Neural crest cell (in vitro differentiated cells): Measurements from ENCODE around the gene TRIO. TPM values are rescaled to one million over a fixed set of nuclear protein-coding genes. Genes with fewer than 3 reads are reported as not detected.

Source experiments
- DNase-seq: peaks from one replicate; pipeline ENCODE4 v3.0.0; 2021; ENCODE audit warnings: low read depth, mixed read lengths, low spot score
- H3K27ac Mint-ChIP-seq: one replicate; pipeline ENCODE4 v1.8.0; 2021; ENCODE audit warnings: mild to moderate bottlenecking, mixed read lengths; ENCODE audit not compliant: unreplicated experiment
- H3K27me3 Mint-ChIP-seq: 2 replicates; pipeline ENCODE4 v1.8.0; 2021; ENCODE audit warnings: low read depth, mild to moderate bottlenecking, mixed read lengths
- H3K36me3 Mint-ChIP-seq: 2 replicates; pipeline ENCODE4 v1.8.0; 2021; ENCODE audit warnings: low read depth, mild to moderate bottlenecking, mixed read lengths
- H3K4me1 Mint-ChIP-seq: 2 replicates; pipeline ENCODE4 v1.8.0; 2021; ENCODE audit warnings: mixed read lengths
- H3K4me3 Mint-ChIP-seq: one replicate; pipeline ENCODE4 v1.8.0; 2021; ENCODE audit warnings: mild to moderate bottlenecking, mixed read lengths
- H3K9me3 Mint-ChIP-seq: 2 replicates; pipeline ENCODE4 v1.8.0; 2021; ENCODE audit warnings: mixed read lengths
- total RNA-seq: library from RNA; stranded (reverse); gene quantifications from 2 replicates; pipeline ENCODE4 v1.2.1, GENCODE V29; 2021
- TF ChIP-seq, protein P1 (sequence below): fragments of 200-600 bp; sonication (generic); conservative IDR thresholded peaks from 2 replicates; pipeline ENCODE4 v1.5.0; 2021; ENCODE audit warnings: antibody characterized with exemption, mild to moderate bottlenecking

TRIO gene
- total RNA-seq, 1 donor from 2014 or later, result 134 TPM

DNA sequence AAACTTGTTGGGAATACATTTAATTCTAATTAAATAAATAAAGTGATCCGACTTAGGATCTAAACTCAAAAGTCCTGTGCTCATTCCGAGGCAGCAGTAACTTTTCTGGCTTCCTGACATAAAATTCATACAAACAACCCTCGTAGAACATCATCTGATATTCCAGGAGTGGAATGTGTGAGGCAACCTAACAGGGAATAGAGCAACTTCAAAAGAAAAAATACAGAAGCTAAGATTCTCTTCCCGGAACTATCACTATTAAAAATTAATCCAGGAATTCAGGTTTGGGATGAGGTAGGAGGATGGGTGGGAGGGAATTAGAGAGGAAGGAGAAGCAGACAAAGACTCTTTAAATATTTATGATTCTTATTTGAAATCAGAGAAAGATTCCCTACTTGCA lies 32.9 kb upstream of the TRIO start:
- no peak for DNase-seq
- Mint-ChIP-seq H3K36me3 (no peaks in the 10 kb centered on the region), H3K4me1 (peaks cover 5% of the 10 kb centered on the region), H3K27me3 (peaks cover 18% of the 10 kb centered on the region), H3K4me3 (no peak overlapping the region), H3K9me3 (no peaks in the 10 kb centered on the region), H3K27ac (no peak overlapping the region)
- TF ChIP-seq, protein P1, sequence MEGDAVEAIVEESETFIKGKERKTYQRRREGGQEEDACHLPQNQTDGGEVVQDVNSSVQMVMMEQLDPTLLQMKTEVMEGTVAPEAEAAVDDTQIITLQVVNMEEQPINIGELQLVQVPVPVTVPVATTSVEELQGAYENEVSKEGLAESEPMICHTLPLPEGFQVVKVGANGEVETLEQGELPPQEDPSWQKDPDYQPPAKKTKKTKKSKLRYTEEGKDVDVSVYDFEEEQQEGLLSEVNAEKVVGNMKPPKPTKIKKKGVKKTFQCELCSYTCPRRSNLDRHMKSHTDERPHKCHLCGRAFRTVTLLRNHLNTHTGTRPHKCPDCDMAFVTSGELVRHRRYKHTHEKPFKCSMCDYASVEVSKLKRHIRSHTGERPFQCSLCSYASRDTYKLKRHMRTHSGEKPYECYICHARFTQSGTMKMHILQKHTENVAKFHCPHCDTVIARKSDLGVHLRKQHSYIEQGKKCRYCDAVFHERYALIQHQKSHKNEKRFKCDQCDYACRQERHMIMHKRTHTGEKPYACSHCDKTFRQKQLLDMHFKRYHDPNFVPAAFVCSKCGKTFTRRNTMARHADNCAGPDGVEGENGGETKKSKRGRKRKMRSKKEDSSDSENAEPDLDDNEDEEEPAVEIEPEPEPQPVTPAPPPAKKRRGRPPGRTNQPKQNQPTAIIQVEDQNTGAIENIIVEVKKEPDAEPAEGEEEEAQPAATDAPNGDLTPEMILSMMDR, result no peak

DNA sequence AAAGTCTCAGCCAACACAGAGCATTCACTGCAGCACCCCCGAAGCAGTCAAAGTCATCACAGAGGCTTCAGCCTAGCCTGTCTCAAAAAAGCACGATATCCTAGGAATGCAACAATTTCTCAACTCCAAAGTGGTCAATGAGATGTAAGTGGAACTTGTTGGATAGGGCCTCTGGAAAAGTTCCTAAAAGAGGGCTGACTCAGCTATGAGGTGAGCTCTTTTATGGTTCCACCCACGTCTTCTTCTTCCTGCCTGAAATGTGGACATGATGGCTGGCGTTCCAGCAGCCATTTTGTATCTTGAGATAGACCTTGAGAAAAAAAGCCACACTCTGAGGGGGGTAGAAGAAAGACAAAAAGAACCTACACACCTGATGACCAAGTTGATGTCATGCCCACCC lies 32.5 kb upstream of the TRIO start:
- Mint-ChIP-seq H3K27ac (no peak overlapping the region), H3K27me3 (peaks cover 20% of the 10 kb centered on the region), H3K4me3 (no peak overlapping the region), H3K36me3 (no peaks in the 10 kb centered on the region), H3K9me3 (no peaks in the 10 kb centered on the region), H3K4me1 (peaks cover 5% of the 10 kb centered on the region)
- no peak for DNase-seq
- TF ChIP-seq, protein P1, result no peak

DNA sequence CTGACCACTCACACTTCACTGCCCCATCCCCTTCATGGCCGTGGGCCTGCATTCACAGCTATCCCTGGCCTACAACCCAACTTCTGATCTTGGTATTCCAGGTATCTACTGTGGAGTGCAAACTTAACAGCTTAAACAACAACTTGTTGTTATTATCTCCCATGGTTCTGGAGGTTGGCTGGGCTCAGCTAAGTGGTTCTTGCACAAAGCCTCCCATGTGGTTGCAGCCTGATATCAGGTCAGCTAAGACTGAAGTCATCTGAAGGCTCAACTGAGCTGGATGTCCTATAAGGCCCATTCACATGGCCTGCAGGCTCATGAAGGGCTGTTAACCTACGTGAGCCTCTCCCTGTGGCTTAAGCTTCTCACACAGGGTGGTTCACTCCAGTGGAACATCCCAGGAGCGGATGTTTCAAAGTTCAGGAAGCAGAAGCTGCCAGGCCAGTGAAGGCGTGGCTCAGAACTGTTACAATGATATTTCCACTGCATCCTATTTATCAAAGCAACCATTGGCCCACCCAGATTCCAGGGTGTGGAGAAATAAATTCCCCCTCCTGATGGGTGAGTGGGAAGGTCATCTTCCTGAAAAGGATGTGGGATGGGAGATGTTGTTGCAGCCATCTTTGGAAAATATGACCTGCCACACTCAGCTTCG lies 30.0 kb upstream of the TRIO start:
- Mint-ChIP-seq H3K36me3 (no peaks in the 10 kb centered on the region), H3K4me3 (no peak overlapping the region), H3K4me1 (peaks cover 9% of the 10 kb centered on the region), H3K27me3 (peaks cover 11% of the 10 kb centered on the region), H3K27ac (no peak overlapping the region), H3K9me3 (no peaks in the 10 kb centered on the region)
- DNase-seq, result no peak
- TF ChIP-seq, protein P1, result no peak

DNA sequence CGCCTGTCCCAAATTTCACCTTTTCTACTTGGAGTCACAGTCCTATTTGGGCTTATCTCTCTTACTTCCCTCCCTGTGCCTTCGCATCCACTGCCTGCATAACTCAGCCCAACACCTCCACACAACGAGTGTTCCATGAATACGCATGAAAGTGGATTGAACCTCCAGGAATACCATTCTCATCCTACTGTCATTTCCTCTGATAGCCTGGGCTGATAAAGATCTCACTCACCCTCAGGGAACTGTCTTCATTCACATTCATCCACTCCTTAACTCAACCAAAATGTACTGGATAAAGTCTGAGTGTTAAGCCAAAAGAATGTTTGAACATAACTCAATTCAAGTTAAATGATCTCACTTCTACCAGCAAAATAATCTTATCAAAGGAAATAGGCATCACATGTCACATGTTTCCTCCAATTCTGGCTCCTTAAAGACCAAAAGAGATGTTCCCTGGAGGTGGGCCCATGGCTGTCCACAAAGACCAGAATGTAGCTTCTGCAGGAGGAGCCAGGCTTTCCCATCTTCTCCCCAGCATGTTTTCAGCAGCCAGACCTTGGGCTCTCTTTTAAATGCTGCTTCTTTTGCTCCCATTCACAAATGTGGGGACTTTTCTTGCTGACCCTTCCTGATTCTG lies 28.4 kb upstream of the TRIO start:
- peaks cover 14% of the 10 kb centered on the region for H3K27me3 Mint-ChIP-seq
- H3K9me3 Mint-ChIP-seq, result no peaks in the 10 kb centered on the region
- TF ChIP-seq, protein P1, result no peak
- no peak overlapping the region for H3K27ac Mint-ChIP-seq
- DNase-seq, result no peak
- peaks cover 20% of the 10 kb centered on the region for H3K4me1 Mint-ChIP-seq
- no peak overlapping the region for H3K4me3 Mint-ChIP-seq
- no peaks in the 10 kb centered on the region for H3K36me3 Mint-ChIP-seq

DNA sequence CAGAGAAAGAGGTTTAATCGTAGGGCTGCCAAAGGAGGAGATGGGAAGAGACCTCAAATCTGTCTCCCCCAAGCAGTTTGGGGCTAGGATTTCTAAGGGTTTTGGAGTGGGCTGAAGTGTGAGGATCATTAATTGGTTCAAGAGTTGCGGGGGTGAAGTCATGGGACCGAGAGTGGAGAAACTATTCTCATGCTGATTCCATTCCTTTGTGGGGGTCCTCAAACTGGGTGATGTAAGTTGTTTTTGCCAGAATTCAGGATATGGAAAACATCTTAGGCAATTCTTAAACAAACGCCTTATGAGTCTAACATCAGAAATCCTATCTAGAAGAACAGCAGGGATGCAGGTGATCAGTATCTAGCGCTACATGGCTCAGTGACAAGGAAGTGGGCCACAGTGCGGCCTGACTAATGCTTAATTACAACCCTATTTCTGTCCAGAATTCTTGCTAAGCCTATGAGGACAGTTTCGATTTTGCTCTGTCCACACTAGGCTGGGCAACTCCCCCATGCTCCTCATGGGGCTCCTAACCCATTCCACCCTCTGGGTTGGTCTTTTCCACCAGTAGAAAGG lies 27.7 kb upstream of the TRIO start:
- Mint-ChIP-seq H3K36me3 (no peaks in the 10 kb centered on the region), H3K9me3 (no peaks in the 10 kb centered on the region), H3K4me1 (peaks cover 21% of the 10 kb centered on the region), H3K27ac (no peak overlapping the region), H3K4me3 (no peak overlapping the region), H3K27me3 (peaks cover 17% of the 10 kb centered on the region)
- no peak for DNase-seq
- TF ChIP-seq, protein P1, result no peak
